Prostate gland (tissue), 2 donors: ENCODE measurements around the gene MYL10. TPM values are rescaled to one million over a fixed set of nuclear protein-coding genes. Genes with fewer than 3 reads are reported as not detected.
"Not testable (repeated sequence)": the region's sequence is repeated elsewhere in the genome, so short reads cannot be mapped to it uniquely, and the experiment has no call there.

Experiments used
- DNase-seq: peaks from one replicate; pipeline ENCODE4 v3.0.0-alpha.2; 2019; ENCODE audit warnings: low spot score
- H3K27ac ChIP-seq, 2 donors: fragments of 200-600 bp; sonication (generic); 2 replicates each; pipeline ENCODE4 v1.5.1; 2017 to 2019
- H3K27me3 ChIP-seq: fragments of 200-600 bp; sonication (generic); replicated peaks from 2 replicates; pipeline ENCODE4 v1.5.1; 2019; ENCODE audit not compliant: insufficient read depth
- H3K36me3 ChIP-seq, 2 donors: fragments of 200-600 bp; sonication (generic); 1 replicate in 1 of 2; 2 replicates in 1 of 2; pipeline versions ENCODE4 v1.5.1 to v1.8.1; 2017 to 2019
- H3K4me1 ChIP-seq: fragments of 200-600 bp; sonication (generic); replicated peaks from 2 replicates; pipeline ENCODE4 v1.5.1; 2019
- H3K4me3 ChIP-seq, 2 donors: fragments of 200-600 bp; sonication (generic); 2 replicates each; pipeline ENCODE4 v1.5.1; 2017 to 2019
- H3K9me3 ChIP-seq: fragments of 200-600 bp; sonication (generic); 2 replicates; pipeline ENCODE4 v1.5.1; 2017
- POLR2A ChIP-seq: fragments of 450-650 bp; IDR thresholded peaks from one replicate; pipeline ENCODE4 v1.6.1; 2016; ENCODE audit warnings: antibody characterized with exemption, mild to moderate bottlenecking
- POLR2AphosphoS5 ChIP-seq: sonication (generic); formaldehyde crosslinking; IDR thresholded peaks from one replicate; pipeline ENCODE4 v1.6.1; 2017; ENCODE audit warnings: antibody characterized with exemption
- WGBS: methylation state at CpG from one replicate; pipeline ENCODE4 v1.1.5; 2018; 5-methylcytosine and 5-hydroxymethylcytosine counted together
- intact Hi-C: fragments of 100-400 bp; cut with DNase I; formaldehyde crosslinking; loops from one replicate; pipeline ENCODE4 v1.14.2; 2022
- total RNA-seq, 2 donors: library from RNA; depleted of rRNA; stranded (reverse); fragments of >200 nt; gene quantifications; one replicate each; pipeline ENCODE4 v1.1.0, GENCODE V29; 2016
- TF ChIP-seq, protein P1 (sequence below), 4 experiments: fragments of 200-600 bp in 2 of 4; fragments of 450-650 bp in 2 of 4; sonication (generic) in 2 of 4; IDR thresholded peaks; 1 replicate in 3 of 4; 2 replicates in 1 of 4; pipeline ENCODE4 v1.5.1; 2016 to 2019; ENCODE audit warnings: antibody characterized with exemption in 4 of 4, mild to moderate bottlenecking in 2 of 4, moderate library complexity in 2 of 4

Gene MYL10
- total RNA-seq, 2 donors from 2014 or later: not detected

DNA sequence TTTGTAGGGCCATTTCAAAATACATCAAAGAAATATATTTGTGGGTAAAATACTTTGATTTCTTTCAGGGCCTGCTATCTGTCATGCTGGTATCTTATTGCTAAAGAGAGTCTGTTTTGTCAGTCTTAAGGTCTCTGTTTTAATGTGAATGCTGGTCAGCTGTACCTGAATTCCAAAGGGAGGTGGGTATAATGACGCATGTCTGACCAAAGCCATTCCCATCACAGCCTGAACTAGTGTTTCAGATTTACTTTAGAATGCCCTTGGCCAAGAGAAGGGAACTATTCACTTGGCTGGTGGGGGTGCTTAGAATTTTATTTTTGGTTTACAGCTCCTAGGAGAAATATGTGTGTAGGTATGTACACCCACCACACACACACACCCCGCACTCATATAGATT lies 30.6 kb upstream of the MYL10 start:
- Histone ChIP-seq H3K27ac (no peak overlapping the region), H3K9me3 (no peaks in the 10 kb centered on the region), H3K27me3 (no peaks in the 10 kb centered on the region), H3K4me1 (no peaks in the 10 kb centered on the region), H3K36me3 (no peaks in the 10 kb centered on the region), H3K4me3 (no peak overlapping the region)
- 89% methylated on average over 2 of the region's 2 CpGs for WGBS
- intact Hi-C loops: no loop called here
- no peak for DNase-seq
- TF ChIP-seq POLR2A (no peak), POLR2AphosphoS5 (no peak)
- TF ChIP-seq, protein P1, sequence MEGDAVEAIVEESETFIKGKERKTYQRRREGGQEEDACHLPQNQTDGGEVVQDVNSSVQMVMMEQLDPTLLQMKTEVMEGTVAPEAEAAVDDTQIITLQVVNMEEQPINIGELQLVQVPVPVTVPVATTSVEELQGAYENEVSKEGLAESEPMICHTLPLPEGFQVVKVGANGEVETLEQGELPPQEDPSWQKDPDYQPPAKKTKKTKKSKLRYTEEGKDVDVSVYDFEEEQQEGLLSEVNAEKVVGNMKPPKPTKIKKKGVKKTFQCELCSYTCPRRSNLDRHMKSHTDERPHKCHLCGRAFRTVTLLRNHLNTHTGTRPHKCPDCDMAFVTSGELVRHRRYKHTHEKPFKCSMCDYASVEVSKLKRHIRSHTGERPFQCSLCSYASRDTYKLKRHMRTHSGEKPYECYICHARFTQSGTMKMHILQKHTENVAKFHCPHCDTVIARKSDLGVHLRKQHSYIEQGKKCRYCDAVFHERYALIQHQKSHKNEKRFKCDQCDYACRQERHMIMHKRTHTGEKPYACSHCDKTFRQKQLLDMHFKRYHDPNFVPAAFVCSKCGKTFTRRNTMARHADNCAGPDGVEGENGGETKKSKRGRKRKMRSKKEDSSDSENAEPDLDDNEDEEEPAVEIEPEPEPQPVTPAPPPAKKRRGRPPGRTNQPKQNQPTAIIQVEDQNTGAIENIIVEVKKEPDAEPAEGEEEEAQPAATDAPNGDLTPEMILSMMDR (IDR thresholded peaks at IDR 0.05): no peak

DNA sequence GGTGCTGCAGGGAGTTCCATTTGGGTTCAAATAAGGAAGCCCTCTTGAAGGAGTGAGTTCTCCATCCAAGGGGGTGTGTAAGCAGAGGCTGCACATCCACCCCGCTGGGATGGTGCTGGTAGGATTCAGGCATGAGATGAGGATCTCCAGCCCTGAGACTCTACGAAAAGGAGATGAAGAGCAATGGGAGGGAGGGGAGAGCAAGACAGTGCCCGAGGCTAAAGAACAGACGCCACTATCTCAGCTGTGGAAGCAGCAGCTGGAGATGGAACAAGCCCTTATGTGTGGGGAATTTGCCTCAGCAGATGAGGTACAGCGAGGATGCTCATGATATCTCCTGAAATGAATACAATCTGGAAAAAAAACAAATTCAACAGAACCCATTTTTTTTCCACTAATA lies 28.1 kb upstream of the MYL10 start:
- no peak for DNase-seq
- H3K27ac ChIP-seq: no peak overlapping the region
- no peaks in the 10 kb centered on the region for H3K36me3 ChIP-seq
- H3K9me3 ChIP-seq: no peaks in the 10 kb centered on the region
- no peaks in the 10 kb centered on the region for H3K4me1 ChIP-seq
- H3K27me3 ChIP-seq: no peaks in the 10 kb centered on the region
- no peak overlapping the region for H3K4me3 ChIP-seq
- 72% methylated on average over 5 of the region's 5 CpGs for WGBS
- intact Hi-C loops: no loop called here
- TF ChIP-seq, protein P1 (IDR thresholded peaks at IDR 0.05): no peak
- TF ChIP-seq POLR2AphosphoS5 (no peak), POLR2A (no peak)

DNA sequence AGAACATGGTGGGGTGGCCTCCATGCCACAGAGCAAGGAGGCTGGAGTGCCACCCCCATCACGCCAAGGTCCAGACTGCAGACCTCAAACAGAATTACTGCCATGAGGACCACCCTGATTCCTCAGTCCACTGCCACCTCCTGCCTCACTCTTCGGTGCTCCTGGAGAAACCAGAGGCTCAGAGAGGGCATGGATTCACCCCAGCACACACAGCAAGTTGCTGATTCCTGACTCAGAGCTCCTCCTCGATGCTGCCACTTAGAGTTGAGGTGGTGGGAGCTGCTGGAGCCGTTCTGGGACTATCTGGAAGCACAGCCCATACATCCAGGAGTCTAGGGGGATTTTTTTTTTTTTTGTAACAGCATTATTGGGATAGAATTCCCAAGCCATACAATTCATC lies 22.0 kb upstream of the MYL10 start:
- no peak for DNase-seq
- Histone ChIP-seq H3K4me1 (no peaks in the 10 kb centered on the region), H3K27ac (no peak overlapping the region), H3K36me3 (no peaks in the 10 kb centered on the region), H3K9me3 (no peaks in the 10 kb centered on the region), H3K27me3 (peaks cover 3% of the 10 kb centered on the region), H3K4me3 (no peak overlapping the region)
- 76% methylated on average over 4 of the region's 4 CpGs for WGBS
- TF ChIP-seq, protein P1 (IDR thresholded peaks at IDR 0.05): no peak
- TF ChIP-seq POLR2AphosphoS5: no peak
- no peak for TF ChIP-seq POLR2A
- intact Hi-C loops: no loop called here

DNA sequence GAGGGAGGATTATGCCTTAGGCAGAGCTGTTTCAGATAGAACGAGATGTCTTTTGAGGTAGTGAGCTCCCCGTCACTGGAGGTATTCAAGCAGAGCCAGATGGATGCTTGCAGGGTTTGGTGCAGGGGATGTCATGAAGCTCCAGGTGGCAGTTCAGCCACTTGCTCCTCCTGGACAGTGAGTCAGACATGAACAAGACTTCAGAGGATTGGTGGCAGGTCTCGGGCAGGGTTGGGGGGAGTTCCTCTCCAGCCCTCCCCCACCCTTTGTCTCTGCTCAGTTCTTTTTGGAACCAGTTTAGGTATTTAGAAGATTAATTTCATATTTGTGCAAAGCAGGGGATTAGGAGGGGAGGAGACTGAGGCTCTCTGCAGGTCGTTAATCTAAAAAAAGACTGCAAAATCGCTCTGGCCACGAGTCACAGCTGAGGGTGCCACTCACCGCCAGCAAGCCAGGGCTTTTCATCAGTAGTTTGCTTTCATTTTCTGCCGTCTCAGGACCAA lies 21.5 kb upstream of the MYL10 start:
- Histone ChIP-seq H3K36me3 (no peaks in the 10 kb centered on the region), H3K9me3 (no peaks in the 10 kb centered on the region), H3K4me1 (no peaks in the 10 kb centered on the region), H3K27me3 (peaks cover 3% of the 10 kb centered on the region), H3K27ac (no peak overlapping the region), H3K4me3 (no peak overlapping the region)
- no peak for DNase-seq
- WGBS: 44% methylated on average over 8 of the region's 8 CpGs
- intact Hi-C loops: no loop called here
- TF ChIP-seq POLR2A: no peak
- TF ChIP-seq POLR2AphosphoS5: no peak
- TF ChIP-seq, protein P1 (IDR thresholded peaks at IDR 0.05): no peak

DNA sequence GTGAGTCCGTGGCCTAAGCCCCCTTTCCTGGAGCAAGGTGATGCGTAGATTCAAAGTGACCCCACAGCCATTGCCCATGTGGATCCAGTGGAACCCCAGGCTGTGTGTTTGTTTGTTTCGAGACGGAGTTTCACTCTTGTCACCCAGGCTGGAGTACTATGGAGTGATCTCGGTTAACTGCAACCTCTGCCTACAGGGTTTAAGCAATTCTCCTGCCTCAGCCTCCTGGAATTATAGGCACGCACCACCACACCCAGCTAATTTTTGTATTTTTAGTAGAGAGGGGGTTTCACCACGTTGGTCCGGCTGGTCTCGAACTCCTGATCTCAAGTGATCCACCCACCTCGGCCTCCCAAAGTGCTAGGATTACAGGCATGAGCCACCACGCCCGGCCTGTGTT lies 18.8 kb upstream of the MYL10 start:
- H3K9me3 ChIP-seq, H3K27ac ChIP-seq, H3K4me1 ChIP-seq, H3K4me3 ChIP-seq, DNase-seq, H3K27me3 ChIP-seq, intact Hi-C loops, H3K36me3 ChIP-seq: not testable (repeated sequence)
- WGBS: 94% methylated on average over 12 of the region's 12 CpGs
